Neural progenitor cell (in vitro differentiated cells): ENCODE measurements around the gene PAQR5. TPM values are rescaled to one million over a fixed set of nuclear protein-coding genes. Genes with fewer than 3 reads are reported as not detected.

Source experiments
- DNase-seq: peaks from one replicate; pipeline ENCODE4 v3.0.0-alpha.2; 2016; ENCODE audit warnings: low spot score
- H2AFZ ChIP-seq: fragments of 200-600 bp; sonication (generic); replicated peaks from 2 replicates; pipeline ENCODE4 v1.6.1; 2016; ENCODE audit warnings: antibody characterized with exemption
- H3F3A ChIP-seq: fragments of 200-600 bp; sonication (generic); 2 replicates; pipeline ENCODE4 v1.6.1; 2016; ENCODE audit warnings: antibody characterized with exemption, low read depth
- H3K27ac ChIP-seq: fragments of 200-600 bp; sonication (generic); 2 replicates; pipeline ENCODE4 v1.5.1; 2016; ENCODE audit warnings: mild to moderate bottlenecking
- H3K27me3 ChIP-seq: fragments of 200-600 bp; sonication (generic); 2 replicates; pipeline ENCODE4 v1.6.1; 2016; ENCODE audit warnings: mild to moderate bottlenecking, moderate library complexity
- H3K36me3 ChIP-seq: fragments of 200-600 bp; sonication (generic); 2 replicates; pipeline ENCODE4 v1.5.1; 2016
- H3K4me1 ChIP-seq: fragments of 200-600 bp; sonication (generic); 2 replicates; pipeline ENCODE4 v1.6.1; 2016; ENCODE audit warnings: mixed run types
- H3K4me2 ChIP-seq: fragments of 200-600 bp; sonication (generic); 2 replicates; pipeline ENCODE4 v1.6.1; 2016
- H3K4me3 ChIP-seq: fragments of 200-600 bp; sonication (generic); 2 replicates; pipeline ENCODE4 v1.5.1; 2016
- H3K79me2 ChIP-seq: fragments of 200-600 bp; sonication (generic); 2 replicates; pipeline ENCODE4 v1.6.1; 2016; ENCODE audit warnings: low read depth
- H3K9ac ChIP-seq: fragments of 200-600 bp; sonication (generic); 2 replicates; pipeline ENCODE4 v1.6.1; 2016
- H3K9me3 ChIP-seq: fragments of 200-600 bp; sonication (generic); 2 replicates; pipeline ENCODE4 v1.5.1; 2016; ENCODE audit warnings: low read depth
- H4K20me1 ChIP-seq: fragments of 200-600 bp; sonication (generic); 2 replicates; pipeline ENCODE4 v1.6.1; 2016; ENCODE audit warnings: low read depth
- H3K27ac Mint-ChIP-seq: 3 replicates; pipeline ENCODE4 v1.8.0; 2021; ENCODE audit warnings: mixed read lengths
- H3K27me3 Mint-ChIP-seq: 2 replicates; pipeline ENCODE4 v1.8.0; 2022; ENCODE audit warnings: low read depth, mild to moderate bottlenecking, inconsistent platforms, moderate library complexity, mixed read lengths; ENCODE audit not compliant: insufficient read depth
- H3K36me3 Mint-ChIP-seq: 3 replicates; pipeline ENCODE4 v1.8.0; 2021; ENCODE audit warnings: mixed read lengths
- H3K4me1 Mint-ChIP-seq: 3 replicates; pipeline ENCODE4 v1.8.0; 2021; ENCODE audit warnings: mixed read lengths
- H3K4me3 Mint-ChIP-seq: 3 replicates; pipeline ENCODE4 v1.8.0; 2021; ENCODE audit warnings: mild to moderate bottlenecking, moderate library complexity, mixed read lengths
- H3K9me3 Mint-ChIP-seq: 3 replicates; pipeline ENCODE4 v1.8.0; 2020; ENCODE audit warnings: mixed read lengths
- CTCF ChIP-seq: fragments of 200-600 bp; sonication (generic); IDR thresholded peaks from 2 replicates; pipeline ENCODE4 v1.5.1; 2017; ENCODE audit warnings: antibody characterized with exemption, mild to moderate bottlenecking
- EZH2 ChIP-seq: fragments of 200-600 bp; sonication (generic); IDR thresholded peaks from 2 replicates; pipeline ENCODE4 v1.6.1; 2017; ENCODE audit warnings: antibody characterized with exemption, mild to moderate bottlenecking, moderate library complexity
- EZH2phosphoT487 ChIP-seq: fragments of 200-600 bp; sonication (generic); IDR thresholded peaks from 2 replicates; pipeline ENCODE4 v1.6.1; 2017; ENCODE audit warnings: antibody characterized with exemption
- total RNA-seq: library from RNA; depleted of rRNA; stranded (reverse); fragments of >200 nt; gene quantifications from 2 replicates; pipeline ENCODE4 v1.2.3, GENCODE V29; 2015; ENCODE audit warnings: low replicate concordance

PAQR5 gene
- total RNA-seq, 1 donor from 2014 or later: 1.4 TPM

GRCh38 chr15:69308949-69309348 is 10.2 kb downstream of the PAQR5 start:
- no peak for DNase-seq
- Histone ChIP-seq H3K9me3 (no peaks in the 10 kb centered on the region), H3K4me1 (peaks cover 4% of the 10 kb centered on the region), H3K4me3 (no peak overlapping the region), H3K9ac (no peak overlapping the region), H3K4me2 (no peak overlapping the region), H3F3A (no peaks in the 10 kb centered on the region), H3K36me3 (no peaks in the 10 kb centered on the region), H4K20me1 (no peaks in the 10 kb centered on the region), H2AFZ (no peak overlapping the region), H3K27me3 (no peaks in the 10 kb centered on the region), H3K27ac (no peak overlapping the region), H3K79me2 (no peaks in the 10 kb centered on the region)
- Mint-ChIP-seq H3K4me1 (peaks cover 12% of the 10 kb centered on the region), H3K27me3 (peaks cover 7% of the 10 kb centered on the region), H3K27ac (no peak overlapping the region), H3K9me3 (peaks cover 3% of the 10 kb centered on the region), H3K4me3 (no peak overlapping the region), H3K36me3 (no peaks in the 10 kb centered on the region)
- TF ChIP-seq CTCF: no peak
- TF ChIP-seq EZH2phosphoT487: no peak
- TF ChIP-seq EZH2: no peak

- no peaks in the 10 kb centered on the region for H4K20me1 ChIP-seq
- no peak for TF ChIP-seq CTCF
- no peak for TF ChIP-seq EZH2
- TF ChIP-seq EZH2phosphoT487: no peak
- no peaks in the 10 kb centered on the region for H3K27me3 ChIP-seq
- no peaks in the 10 kb centered on the region for H3K9me3 ChIP-seq
- no peak overlapping the region for H3K4me2 ChIP-seq
- Mint-ChIP-seq H3K27me3 (peaks cover 10% of the 10 kb centered on the region), H3K4me1 (peaks cover 16% of the 10 kb centered on the region), H3K9me3 (peaks cover 3% of the 10 kb centered on the region), H3K36me3 (no peaks in the 10 kb centered on the region), H3K27ac (peak overlapping the region; percentile 2), H3K4me3 (no peak overlapping the region)
- no peak for DNase-seq
- no peaks in the 10 kb centered on the region for H3K36me3 ChIP-seq
- no peak overlapping the region for H3K9ac ChIP-seq
- no peaks in the 10 kb centered on the region for H3K79me2 ChIP-seq
- H2AFZ ChIP-seq: peak overlapping the region; percentile 10
- peaks cover 4% of the 10 kb centered on the region for H3K4me1 ChIP-seq
- H3K27ac ChIP-seq: no peak overlapping the region
- H3K4me3 ChIP-seq: no peak overlapping the region
- no peaks in the 10 kb centered on the region for H3F3A ChIP-seq
Measured at GRCh38 chr15:69311319-69311721, 12.6 kb downstream of the PAQR5 start.

- H3K4me2 ChIP-seq: no peak overlapping the region
- H3K4me1 ChIP-seq: peaks cover 4% of the 10 kb centered on the region
- H3K9ac ChIP-seq: no peak overlapping the region
- no peaks in the 10 kb centered on the region for H3K9me3 ChIP-seq
- H3K4me3 Mint-ChIP-seq: no peak overlapping the region
- H4K20me1 ChIP-seq: no peaks in the 10 kb centered on the region
- TF ChIP-seq CTCF (no peak), EZH2phosphoT487 (no peak), EZH2 (no peak)
- no peaks in the 10 kb centered on the region for H3F3A ChIP-seq
- no peaks in the 10 kb centered on the region for H3K79me2 ChIP-seq
- H3K36me3 ChIP-seq: no peaks in the 10 kb centered on the region
- peaks cover 16% of the 10 kb centered on the region for H3K4me1 Mint-ChIP-seq
- H3K27me3 ChIP-seq: no peaks in the 10 kb centered on the region
- H3K27me3 Mint-ChIP-seq: peaks cover 6% of the 10 kb centered on the region
- no peak overlapping the region for H3K4me3 ChIP-seq
- no peaks in the 10 kb centered on the region for H3K9me3 Mint-ChIP-seq
- no peaks in the 10 kb centered on the region for H3K36me3 Mint-ChIP-seq
- no peak overlapping the region for H3K27ac ChIP-seq
- no peak overlapping the region for H2AFZ ChIP-seq
- DNase-seq: no peak
- H3K27ac Mint-ChIP-seq: no peak overlapping the region
Measured at GRCh38 chr15:69313432-69314000, 14.8 kb downstream of the PAQR5 start.
